Neuron (in vitro differentiated cells): Measurements from ENCODE around the gene MCC.

Experiments used
- H2AFZ ChIP-seq: one replicate; pipeline ENCODE4 v1.6.1; 2013; ENCODE audit warnings: low read depth, mild to moderate bottlenecking, inconsistent platforms, low read length, moderate library complexity
- H3K27me3 ChIP-seq: one replicate; pipeline ENCODE4 v1.6.1; 2013; ENCODE audit warnings: low read length; ENCODE audit not compliant: insufficient read depth
- H3K36me3 ChIP-seq: one replicate; pipeline ENCODE4 v1.6.1; 2013; ENCODE audit warnings: low read length; ENCODE audit not compliant: insufficient read depth
- H3K4me1 ChIP-seq: one replicate; pipeline ENCODE4 v1.6.1; 2013; ENCODE audit warnings: low read length; ENCODE audit not compliant: insufficient read depth
- H3K4me3 ChIP-seq: 2 replicates; pipeline ENCODE4 v1.5.1; 2013; ENCODE audit warnings: mild to moderate bottlenecking, low read length, moderate library complexity
- H3K9me3 ChIP-seq: one replicate; pipeline ENCODE4 v1.6.1; 2013; ENCODE audit warnings: low read length

MCC gene

DNA sequence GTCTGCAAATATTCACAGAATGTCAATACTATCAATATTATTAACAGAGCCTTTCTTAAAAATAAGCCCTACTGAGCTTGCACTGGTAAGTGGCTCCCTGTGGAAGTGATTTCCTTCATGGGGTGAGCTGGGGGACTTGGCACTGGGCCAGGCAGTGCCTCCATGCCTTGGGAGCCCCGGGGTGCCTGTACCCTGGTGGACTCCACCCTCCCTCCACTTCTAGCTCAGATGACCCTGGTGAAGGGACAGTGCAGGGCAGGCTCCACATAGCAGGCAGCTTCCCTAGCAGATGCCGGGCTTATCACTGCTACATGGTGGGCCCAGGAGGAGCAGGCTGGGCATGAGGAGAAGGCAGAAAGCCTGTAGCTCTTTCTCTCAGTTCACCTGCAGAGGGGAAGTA, 392.4 kb downstream of the MCC start:
- Histone ChIP-seq H3K36me3 (no peaks in the 10 kb centered on the region), H3K4me3 (no peak overlapping the region), H3K4me1 (peaks cover 6% of the 10 kb centered on the region), H3K27me3 (no peaks in the 10 kb centered on the region), H2AFZ (no peak overlapping the region), H3K9me3 (no peaks in the 10 kb centered on the region)

DNA sequence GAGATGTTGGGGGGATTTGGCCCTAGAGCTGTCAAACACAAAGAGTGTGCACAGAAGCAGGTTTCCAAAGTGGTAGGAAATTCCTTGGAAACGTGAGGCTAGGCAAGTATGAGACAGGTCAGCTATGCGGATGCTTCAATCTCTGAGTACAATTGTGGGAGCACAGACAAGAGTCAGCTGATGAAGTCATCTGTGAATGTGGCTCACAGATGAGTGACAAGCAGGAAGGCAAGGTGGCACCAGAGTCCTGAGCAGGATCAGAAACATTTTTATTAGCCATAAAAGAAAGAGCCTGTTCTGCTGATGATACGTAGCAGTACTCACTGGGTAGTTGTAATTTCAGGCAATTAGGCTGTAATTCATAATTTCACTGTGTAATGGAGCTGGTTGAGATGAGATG, 394.7 kb downstream of the MCC start:
- Histone ChIP-seq H3K36me3 (no peaks in the 10 kb centered on the region), H3K4me1 (peaks cover 14% of the 10 kb centered on the region), H3K27me3 (no peaks in the 10 kb centered on the region), H3K9me3 (no peaks in the 10 kb centered on the region), H2AFZ (no peak overlapping the region), H3K4me3 (no peak overlapping the region)

- Histone ChIP-seq H3K4me3 (no peak overlapping the region), H3K36me3 (no peaks in the 10 kb centered on the region), H3K27me3 (no peaks in the 10 kb centered on the region)
Observed at GRCh38 chr5:113092683-113093082, 395.6 kb downstream of the MCC start.

DNA sequence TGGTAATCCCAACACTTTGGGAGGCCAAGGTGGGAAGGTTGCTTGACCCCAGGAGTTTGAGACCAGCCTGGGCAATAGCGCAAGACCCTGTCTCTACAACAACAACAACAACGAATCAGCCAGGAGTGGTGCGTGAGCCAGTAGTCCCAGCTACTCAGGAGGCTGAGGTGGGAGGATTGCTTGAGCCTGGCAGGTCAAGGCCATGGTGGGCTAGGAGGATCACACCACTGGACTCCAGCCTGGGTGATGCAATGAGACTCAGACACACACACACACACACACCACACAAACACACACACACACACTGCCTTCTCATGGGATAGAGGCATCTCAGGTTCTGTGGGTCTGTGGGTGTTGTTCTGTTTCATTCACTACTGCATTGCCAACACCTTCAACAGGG, 396.6 kb downstream of the MCC start:
- no peaks in the 10 kb centered on the region for H3K9me3 ChIP-seq
- H3K27me3 ChIP-seq: no peaks in the 10 kb centered on the region
- H3K4me3 ChIP-seq: no peak overlapping the region
- H2AFZ ChIP-seq: no peak overlapping the region
- H3K4me1 ChIP-seq: peaks cover 14% of the 10 kb centered on the region
- no peaks in the 10 kb centered on the region for H3K36me3 ChIP-seq

More at GRCh38 chr5:113092683-113093082, 395.6 kb downstream of the MCC start:
- no peaks in the 10 kb centered on the region for H3K9me3 ChIP-seq
- no peak overlapping the region for H2AFZ ChIP-seq
- peaks cover 14% of the 10 kb centered on the region for H3K4me1 ChIP-seq

- Histone ChIP-seq H3K36me3 (no peaks in the 10 kb centered on the region), H3K27me3 (no peaks in the 10 kb centered on the region), H3K4me1 (peaks cover 14% of the 10 kb centered on the region), H3K4me3 (no peak overlapping the region), H3K9me3 (no peaks in the 10 kb centered on the region), H2AFZ (no peak overlapping the region)
Observed at GRCh38 chr5:113090336-113091106, 397.7 kb downstream of the MCC start.

DNA sequence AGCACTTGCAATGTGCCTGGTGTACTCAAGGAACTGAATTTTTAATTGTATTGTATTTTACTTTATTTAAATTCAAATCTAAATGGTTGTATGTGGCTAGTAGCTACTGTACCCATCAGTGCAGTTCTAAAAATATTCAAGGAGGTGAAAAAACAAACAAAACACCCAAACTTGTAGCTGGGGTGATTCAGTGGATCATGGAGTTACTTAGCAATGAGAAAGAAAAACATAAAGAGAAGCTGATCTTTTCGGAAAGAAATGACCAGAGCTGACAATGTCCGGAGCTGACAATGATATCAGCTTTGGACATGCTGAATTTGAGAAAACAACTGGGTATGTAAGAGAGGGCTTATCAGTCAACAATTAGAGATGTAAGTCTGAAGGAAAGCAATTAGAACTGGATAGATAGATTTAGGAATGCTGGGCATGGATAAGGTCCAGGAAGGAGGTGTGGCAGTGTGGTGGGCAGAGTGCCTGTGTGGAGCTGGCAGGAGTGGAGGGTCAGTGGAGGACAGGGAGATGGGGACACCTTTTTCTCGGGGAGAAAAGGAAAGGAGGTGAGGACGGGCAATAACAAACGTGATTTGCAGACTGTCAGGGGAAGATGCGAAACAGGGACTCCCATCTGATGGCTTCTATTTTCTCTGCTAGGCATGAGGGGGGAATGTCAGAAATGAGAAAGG, 398.5 kb downstream of the MCC start:
- H3K9me3 ChIP-seq: no peaks in the 10 kb centered on the region
- no peak overlapping the region for H3K4me3 ChIP-seq
- peaks cover 14% of the 10 kb centered on the region for H3K4me1 ChIP-seq
- no peaks in the 10 kb centered on the region for H3K36me3 ChIP-seq
- no peaks in the 10 kb centered on the region for H3K27me3 ChIP-seq
- no peak overlapping the region for H2AFZ ChIP-seq

DNA sequence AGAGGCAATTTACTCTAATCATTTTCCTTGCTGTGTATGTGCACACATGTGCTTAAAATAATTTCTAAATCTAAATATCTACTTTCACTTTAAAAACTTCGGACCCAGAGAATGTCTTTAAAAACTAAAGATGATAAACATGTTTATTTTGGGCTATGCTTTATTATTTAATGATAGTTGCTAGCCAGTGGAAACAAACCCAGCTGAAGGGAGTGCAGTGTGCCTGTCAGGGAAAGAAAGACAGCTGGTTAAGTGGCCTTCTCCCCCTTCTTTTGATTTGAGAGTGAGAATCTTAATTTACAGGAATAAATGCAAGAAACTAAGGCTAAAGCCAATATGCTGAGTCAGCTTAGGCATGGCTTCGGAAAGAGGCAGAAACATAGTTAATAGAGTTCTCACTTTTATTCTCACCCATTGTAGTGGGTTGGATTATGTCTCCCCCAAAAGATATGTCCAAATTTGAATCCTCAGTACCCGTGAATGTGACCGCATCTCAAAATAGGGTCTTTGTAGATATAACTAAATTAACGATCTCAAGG, 400.2 kb downstream of the MCC start:
- no peak overlapping the region for H2AFZ ChIP-seq
- H3K36me3 ChIP-seq: peaks cover 2% of the 10 kb centered on the region
- no peaks in the 10 kb centered on the region for H3K9me3 ChIP-seq
- H3K27me3 ChIP-seq: no peaks in the 10 kb centered on the region
- H3K4me3 ChIP-seq: no peak overlapping the region
- H3K4me1 ChIP-seq: peaks cover 11% of the 10 kb centered on the region

- no peak overlapping the region for H3K4me3 ChIP-seq
- no peaks in the 10 kb centered on the region for H3K27me3 ChIP-seq
- H3K36me3 ChIP-seq: peaks cover 8% of the 10 kb centered on the region
- H3K4me1 ChIP-seq: peaks cover 14% of the 10 kb centered on the region
- H2AFZ ChIP-seq: no peak overlapping the region
- no peaks in the 10 kb centered on the region for H3K9me3 ChIP-seq
Observed at GRCh38 chr5:113085880-113086409, 402.3 kb downstream of the MCC start.

GRCh38 chr5:113085084-113085414, 403.2 kb downstream of the MCC start:
- Histone ChIP-seq H3K9me3 (no peaks in the 10 kb centered on the region), H2AFZ (no peak overlapping the region), H3K4me3 (no peak overlapping the region), H3K27me3 (no peaks in the 10 kb centered on the region), H3K36me3 (peaks cover 8% of the 10 kb centered on the region), H3K4me1 (peaks cover 8% of the 10 kb centered on the region)

DNA sequence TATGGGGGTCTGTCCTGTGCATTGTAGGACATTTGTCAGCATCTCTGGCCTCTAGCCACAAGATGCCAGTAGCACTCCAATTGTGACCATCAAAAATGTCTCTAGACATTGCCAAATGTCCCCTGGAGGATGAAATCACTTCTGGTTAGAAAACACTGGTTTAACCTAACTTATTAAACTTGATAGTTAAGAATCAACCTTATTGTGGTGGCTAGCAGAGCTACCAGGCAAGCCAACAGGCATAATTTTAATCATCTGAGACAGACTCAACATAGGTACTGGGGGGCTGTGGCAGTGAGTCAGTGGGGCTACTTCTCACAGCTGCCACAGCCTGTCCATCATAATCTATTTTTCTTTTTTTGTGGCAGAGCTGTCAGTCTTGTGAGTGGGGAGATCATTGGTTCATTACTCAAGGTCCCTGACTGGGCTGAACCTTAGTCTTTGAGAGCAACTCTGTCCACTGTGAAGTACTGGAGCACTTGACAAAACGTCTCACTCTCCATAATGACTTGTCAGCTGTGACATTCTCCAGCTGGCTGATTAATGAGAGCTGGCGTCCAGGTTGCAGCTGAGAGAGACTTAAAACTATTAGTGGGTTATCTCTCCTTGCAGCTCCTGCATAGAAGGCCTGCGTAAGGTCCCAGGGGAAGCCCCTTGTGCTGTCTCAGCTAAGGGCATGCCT, 403.7 kb downstream of the MCC start:
- Histone ChIP-seq H3K9me3 (no peaks in the 10 kb centered on the region), H3K4me3 (no peak overlapping the region), H3K36me3 (peaks cover 8% of the 10 kb centered on the region), H3K4me1 (peaks cover 7% of the 10 kb centered on the region), H3K27me3 (no peaks in the 10 kb centered on the region), H2AFZ (no peak overlapping the region)

DNA sequence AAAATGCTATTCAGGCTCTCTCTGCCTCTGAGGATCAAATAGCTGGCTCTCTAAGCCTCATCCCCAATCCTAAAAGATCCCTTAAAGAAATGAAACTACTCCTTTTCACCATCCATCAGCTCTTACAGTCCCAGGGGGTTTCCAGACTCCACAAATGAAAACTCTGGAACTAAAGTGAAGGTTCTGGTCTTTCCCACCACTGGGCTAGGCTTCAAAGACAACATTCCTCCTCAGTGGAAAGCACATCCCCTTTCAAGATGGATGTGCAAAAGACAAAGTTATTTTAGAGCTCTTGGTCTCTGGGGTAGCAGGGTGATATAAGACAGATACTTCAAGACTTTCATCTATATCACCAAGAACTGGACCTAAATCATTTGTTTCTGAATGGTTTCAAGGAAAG, 404.8 kb downstream of the MCC start:
- no peak overlapping the region for H2AFZ ChIP-seq
- H3K4me1 ChIP-seq: peaks cover 7% of the 10 kb centered on the region
- no peaks in the 10 kb centered on the region for H3K9me3 ChIP-seq
- peaks cover 8% of the 10 kb centered on the region for H3K36me3 ChIP-seq
- no peak overlapping the region for H3K4me3 ChIP-seq
- no peaks in the 10 kb centered on the region for H3K27me3 ChIP-seq

DNA sequence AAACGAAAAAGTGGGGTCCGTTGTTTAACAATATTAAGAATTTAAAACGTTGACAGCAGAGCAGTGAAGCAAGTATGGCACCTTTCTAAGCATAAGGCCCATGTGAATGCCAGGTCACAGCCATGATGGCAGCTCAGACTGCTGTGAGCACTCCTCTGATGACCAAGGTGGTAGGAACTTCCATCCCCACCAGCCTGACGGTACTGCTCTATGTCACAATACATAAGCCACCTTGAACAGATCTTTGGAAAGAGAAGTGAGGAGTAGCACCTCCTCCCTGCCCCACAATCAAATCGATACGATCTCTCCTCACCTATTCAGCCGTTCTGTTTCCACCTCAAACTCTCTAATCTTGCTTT, 405.7 kb downstream of the MCC start:
- Histone ChIP-seq H3K4me3 (no peak overlapping the region), H3K9me3 (no peaks in the 10 kb centered on the region), H2AFZ (no peak overlapping the region), H3K4me1 (peaks cover 7% of the 10 kb centered on the region), H3K27me3 (no peaks in the 10 kb centered on the region), H3K36me3 (peaks cover 8% of the 10 kb centered on the region)
